Mesendoderm (in vitro differentiated cells): Measurements from ENCODE around the gene CCL15.
A peak's percentile ranks its signal among the peaks of the same experiment; 100 is the strongest.

Experiments used
- DNase-seq: peaks from one replicate; pipeline ENCODE4 v3.0.0; 2013
- H2AK5ac ChIP-seq: 2 replicates; pipeline ENCODE4 v1.6.1; 2013; ENCODE audit warnings: low read length, inconsistent platforms
- H2BK120ac ChIP-seq: 2 replicates; pipeline ENCODE4 v1.6.1; 2013; ENCODE audit warnings: low read depth, mild to moderate bottlenecking, low read length, moderate library complexity, mixed read lengths
- H2BK15ac ChIP-seq: replicated peaks from 2 replicates; pipeline ENCODE4 v1.6.1; 2013; ENCODE audit warnings: low read depth, mild to moderate bottlenecking, moderate library complexity
- H2BK5ac ChIP-seq: 2 replicates; pipeline ENCODE4 v1.6.1; 2013; ENCODE audit warnings: low read length, inconsistent platforms
- H3K18ac ChIP-seq: 2 replicates; pipeline ENCODE4 v1.6.1; 2013; ENCODE audit warnings: mild to moderate bottlenecking, low read length, mixed read lengths
- H3K23ac ChIP-seq: one replicate; pipeline ENCODE4 v1.6.1; 2013; ENCODE audit warnings: low read length
- H3K27ac ChIP-seq: 2 replicates; pipeline ENCODE4 v1.5.1; 2013; ENCODE audit warnings: low read depth, mild to moderate bottlenecking, inconsistent platforms, low read length, moderate library complexity
- H3K27me3 ChIP-seq: 2 replicates; pipeline ENCODE4 v1.6.1; 2013; ENCODE audit warnings: low read length, control low read depth, mild to moderate bottlenecking, inconsistent platforms; ENCODE audit not compliant: insufficient read depth, poor library complexity
- H3K36me3 ChIP-seq: 2 replicates; pipeline ENCODE4 v1.6.1; 2013; ENCODE audit warnings: low read length, inconsistent platforms; ENCODE audit not compliant: control insufficient read depth, insufficient read depth
- H3K4ac ChIP-seq: one replicate; pipeline ENCODE4 v1.6.1; 2013; ENCODE audit warnings: low read depth, mild to moderate bottlenecking, low read length, moderate library complexity
- H3K4me1 ChIP-seq: 2 replicates; pipeline ENCODE4 v1.6.1; 2013; ENCODE audit warnings: low read depth, low read length, inconsistent platforms; ENCODE audit not compliant: control insufficient read depth
- H3K4me2 ChIP-seq: 2 replicates; pipeline ENCODE4 v1.6.1; 2013; ENCODE audit warnings: low read length
- H3K4me3 ChIP-seq: 2 replicates; pipeline ENCODE4 v1.5.1; 2013; ENCODE audit warnings: mild to moderate bottlenecking, low read length
- H3K56ac ChIP-seq: one replicate; pipeline ENCODE4 v1.6.1; 2013; ENCODE audit warnings: low read length
- H3K79me1 ChIP-seq: 2 replicates; pipeline ENCODE4 v1.6.1; 2013; ENCODE audit warnings: low read length, inconsistent platforms
- H3K79me2 ChIP-seq: 2 replicates; pipeline ENCODE4 v1.6.1; 2013; ENCODE audit warnings: mild to moderate bottlenecking, low read length; ENCODE audit not compliant: control insufficient read depth, insufficient read depth
- H3K9ac ChIP-seq: 2 replicates; pipeline ENCODE4 v1.6.1; 2013; ENCODE audit warnings: low read length, inconsistent platforms
- H4K5ac ChIP-seq: one replicate; pipeline ENCODE4 v1.6.1; 2013; ENCODE audit warnings: low read length
- H4K8ac ChIP-seq: one replicate; pipeline ENCODE4 v1.6.1; 2013; ENCODE audit warnings: low read depth, mild to moderate bottlenecking, control low read depth, low read length, moderate library complexity
- WGBS: extraction: QIAGEN DNeasy Blood & Tissue Kit; methylation state at CpG from one replicate; pipeline ENCODE4 v1.1.7; 2013; ENCODE audit warnings: low lambda C conversion rate, missing lambda C conversion rate; ENCODE audit not compliant: insufficient coverage; ENCODE audit errors: extremely low coverage; 5-methylcytosine and 5-hydroxymethylcytosine counted together

Gene CCL15

GRCh38 chr17:35949401-35949800 lies 52.0 kb downstream of the CCL15 start:
- DNase-seq, result no peak
- Histone ChIP-seq H3K4me2 (no peak overlapping the region), H3K79me1 (no peaks in the 10 kb centered on the region), H4K8ac (no peak overlapping the region), H2BK120ac (no peak overlapping the region), H2BK5ac (no peak overlapping the region), H3K4me1 (peaks cover 5% of the 10 kb centered on the region), H3K79me2 (no peaks in the 10 kb centered on the region), H3K9ac (no peak overlapping the region), H2AK5ac (no peak overlapping the region), H3K4me3 (no peak overlapping the region), H2BK15ac (no peak overlapping the region), H4K5ac (no peak overlapping the region), H3K18ac (no peak overlapping the region), H3K27ac (no peak overlapping the region), H3K23ac (no peak overlapping the region), H3K27me3 (no peaks in the 10 kb centered on the region), H3K4ac (no peak overlapping the region), H3K36me3 (no peaks in the 10 kb centered on the region), H3K56ac (no peak overlapping the region)
- no CpG with 5 or more reads among the region's 3 CpGs for WGBS

DNA sequence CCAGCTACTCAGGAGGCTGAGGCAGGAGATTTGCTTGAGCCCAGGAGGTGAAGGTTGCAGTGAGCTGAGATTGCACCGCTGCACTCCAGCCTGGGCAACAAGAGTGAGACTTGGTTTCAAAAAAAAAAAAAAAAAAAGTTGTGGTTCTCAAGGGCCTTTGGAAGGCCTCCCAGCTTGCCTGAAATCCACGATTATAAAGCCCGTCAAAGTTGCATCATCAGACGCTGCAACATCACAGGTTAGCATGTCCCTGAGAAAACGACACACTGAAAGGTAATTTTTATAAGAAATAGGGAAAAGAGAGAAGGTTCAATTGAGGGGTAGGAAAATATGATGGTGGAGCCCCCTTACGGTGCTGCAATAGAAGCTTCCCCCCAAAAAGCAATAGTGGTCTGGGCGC lies 53.3 kb downstream of the CCL15 start:
- peak; percentile 14 for DNase-seq
- Histone ChIP-seq H3K4ac (no peak overlapping the region), H2BK15ac (no peak overlapping the region)

More for the DNA sequence above, 53.3 kb downstream of the CCL15 start:
- no peak overlapping the region for H2BK5ac ChIP-seq
- no peak overlapping the region for H4K5ac ChIP-seq
- no peak overlapping the region for H3K9ac ChIP-seq
- H3K4me3 ChIP-seq, result no peak overlapping the region
- H3K18ac ChIP-seq, result no peak overlapping the region
- no peak overlapping the region for H2AK5ac ChIP-seq
- H3K79me1 ChIP-seq, result no peaks in the 10 kb centered on the region
- no peak overlapping the region for H2BK120ac ChIP-seq
- no peak overlapping the region for H3K4me2 ChIP-seq
- no peaks in the 10 kb centered on the region for H3K27me3 ChIP-seq
- no peak overlapping the region for H3K27ac ChIP-seq
- no peaks in the 10 kb centered on the region for H3K4me1 ChIP-seq
- WGBS, result no CpG with 5 or more reads among the region's 7 CpGs
- no peak overlapping the region for H4K8ac ChIP-seq
- H3K36me3 ChIP-seq, result no peaks in the 10 kb centered on the region
- no peak overlapping the region for H3K56ac ChIP-seq
- H3K23ac ChIP-seq, result no peak overlapping the region
- H3K79me2 ChIP-seq, result no peaks in the 10 kb centered on the region
